Endothelial cell (in vitro differentiated cells): ENCODE measurements around the gene UNK. TPM values are rescaled to one million over a fixed set of nuclear protein-coding genes. Genes with fewer than 3 reads are reported as not detected.
A peak's percentile ranks its signal among the peaks of the same experiment; 100 is the strongest.

Source experiments
- DNase-seq: peaks from one replicate; pipeline ENCODE4 v3.0.0; 2021; ENCODE audit warnings: low spot score
- H3K27ac Mint-ChIP-seq: one replicate; pipeline ENCODE4 v1.8.0; 2021; ENCODE audit warnings: mixed read lengths, inconsistent platforms; ENCODE audit not compliant: unreplicated experiment
- H3K27me3 Mint-ChIP-seq: one replicate; pipeline ENCODE4 v1.8.0; 2021; ENCODE audit warnings: mild to moderate bottlenecking, moderate library complexity, mixed read lengths, inconsistent platforms; ENCODE audit not compliant: unreplicated experiment
- H3K36me3 Mint-ChIP-seq: one replicate; pipeline ENCODE4 v1.8.0; 2021; ENCODE audit warnings: mild to moderate bottlenecking, low read depth, mixed read lengths, inconsistent platforms; ENCODE audit not compliant: unreplicated experiment
- H3K4me1 Mint-ChIP-seq: one replicate; pipeline ENCODE4 v1.8.0; 2021; ENCODE audit warnings: mild to moderate bottlenecking, mixed read lengths, inconsistent platforms; ENCODE audit not compliant: unreplicated experiment
- H3K4me3 Mint-ChIP-seq: one replicate; pipeline ENCODE4 v1.8.0; 2021; ENCODE audit warnings: mild to moderate bottlenecking, mixed read lengths, inconsistent platforms; ENCODE audit not compliant: unreplicated experiment
- H3K9me3 Mint-ChIP-seq: one replicate; pipeline ENCODE4 v1.8.0; 2021; ENCODE audit warnings: mixed read lengths, inconsistent platforms; ENCODE audit not compliant: unreplicated experiment
- CTCF ChIP-seq: fragments of 200-600 bp; sonication (generic); IDR thresholded peaks from one replicate; pipeline ENCODE4 v1.5.0; 2021; ENCODE audit warnings: antibody characterized with exemption; ENCODE audit not compliant: unreplicated experiment
- total RNA-seq: library from RNA; stranded (reverse); fragmentation: NEBNext Ultra II Directional; extraction: Animal tissue kit (Norgen Biotek cat#: 25700); gene quantifications from one replicate; pipeline ENCODE4 v1.2.1, GENCODE V29; 2021; ENCODE audit not compliant: unreplicated experiment

UNK gene
- total RNA-seq, 1 donor from 2014 or later: 28.8 TPM

GRCh38 chr17:75825149-75825552, 40.5 kb downstream of the UNK start:
- Mint-ChIP-seq H3K36me3 (peaks cover 16% of the 10 kb centered on the region), H3K9me3 (no peaks in the 10 kb centered on the region), H3K27me3 (peaks cover 1% of the 10 kb centered on the region), H3K27ac (no peak overlapping the region), H3K4me1 (peaks cover 5% of the 10 kb centered on the region), H3K4me3 (no peak overlapping the region)
- DNase-seq: no peak
- no peak for TF ChIP-seq CTCF

- no peak overlapping the region for H3K27ac Mint-ChIP-seq
- DNase-seq: no peak
These were observed 41.3 kb downstream of the UNK start for GRCh38 chr17:75825748-75826370.

GRCh38 chr17:75826561-75827307, 42.1 kb downstream of the UNK start:
- Mint-ChIP-seq H3K27ac (peak overlapping the region; percentile 30), H3K27me3 (peaks cover 1% of the 10 kb centered on the region), H3K9me3 (no peaks in the 10 kb centered on the region), H3K4me1 (peaks cover 5% of the 10 kb centered on the region), H3K4me3 (no peak overlapping the region), H3K36me3 (peaks cover 5% of the 10 kb centered on the region)
- no peak for TF ChIP-seq CTCF
- no peak for DNase-seq

More at GRCh38 chr17:75825748-75826370, 41.3 kb downstream of the UNK start:
- Mint-ChIP-seq H3K36me3 (peaks cover 13% of the 10 kb centered on the region), H3K4me3 (no peak overlapping the region), H3K4me1 (peaks cover 5% of the 10 kb centered on the region), H3K9me3 (no peaks in the 10 kb centered on the region), H3K27me3 (peaks cover 1% of the 10 kb centered on the region)
- TF ChIP-seq CTCF: no peak

GRCh38 chr17:75827308-75828075, 42.9 kb downstream of the UNK start:
- H3K4me3 Mint-ChIP-seq: no peak overlapping the region
- peak; percentile 61 for TF ChIP-seq CTCF
- H3K4me1 Mint-ChIP-seq: peaks cover 10% of the 10 kb centered on the region
- no peaks in the 10 kb centered on the region for H3K9me3 Mint-ChIP-seq
- peak; percentile 87 for DNase-seq
- peak overlapping the region; percentile 30 for H3K27ac Mint-ChIP-seq
- H3K27me3 Mint-ChIP-seq: peaks cover 1% of the 10 kb centered on the region
- no peaks in the 10 kb centered on the region for H3K36me3 Mint-ChIP-seq

GRCh38 chr17:75828076-75828400, 43.4 kb downstream of the UNK start:
- no peak for TF ChIP-seq CTCF
- Mint-ChIP-seq H3K4me1 (peaks cover 11% of the 10 kb centered on the region), H3K9me3 (no peaks in the 10 kb centered on the region), H3K4me3 (no peak overlapping the region), H3K27ac (peak overlapping the region; percentile 61), H3K27me3 (peaks cover 1% of the 10 kb centered on the region), H3K36me3 (peaks cover under 1% of the 10 kb centered on the region)
- no peak for DNase-seq
